GM18868 (cell line): ENCODE data around the gene UGT1A4.

Experiments used
- ATAC-seq: cut with Tn5 transposase; IDR thresholded peaks from one replicate; pipeline ENCODE4 v1.9.1; 2021; ENCODE audit warnings: mild to moderate bottlenecking, moderate library complexity; ENCODE audit not compliant: unreplicated experiment

The UGT1A4 gene

DNA sequence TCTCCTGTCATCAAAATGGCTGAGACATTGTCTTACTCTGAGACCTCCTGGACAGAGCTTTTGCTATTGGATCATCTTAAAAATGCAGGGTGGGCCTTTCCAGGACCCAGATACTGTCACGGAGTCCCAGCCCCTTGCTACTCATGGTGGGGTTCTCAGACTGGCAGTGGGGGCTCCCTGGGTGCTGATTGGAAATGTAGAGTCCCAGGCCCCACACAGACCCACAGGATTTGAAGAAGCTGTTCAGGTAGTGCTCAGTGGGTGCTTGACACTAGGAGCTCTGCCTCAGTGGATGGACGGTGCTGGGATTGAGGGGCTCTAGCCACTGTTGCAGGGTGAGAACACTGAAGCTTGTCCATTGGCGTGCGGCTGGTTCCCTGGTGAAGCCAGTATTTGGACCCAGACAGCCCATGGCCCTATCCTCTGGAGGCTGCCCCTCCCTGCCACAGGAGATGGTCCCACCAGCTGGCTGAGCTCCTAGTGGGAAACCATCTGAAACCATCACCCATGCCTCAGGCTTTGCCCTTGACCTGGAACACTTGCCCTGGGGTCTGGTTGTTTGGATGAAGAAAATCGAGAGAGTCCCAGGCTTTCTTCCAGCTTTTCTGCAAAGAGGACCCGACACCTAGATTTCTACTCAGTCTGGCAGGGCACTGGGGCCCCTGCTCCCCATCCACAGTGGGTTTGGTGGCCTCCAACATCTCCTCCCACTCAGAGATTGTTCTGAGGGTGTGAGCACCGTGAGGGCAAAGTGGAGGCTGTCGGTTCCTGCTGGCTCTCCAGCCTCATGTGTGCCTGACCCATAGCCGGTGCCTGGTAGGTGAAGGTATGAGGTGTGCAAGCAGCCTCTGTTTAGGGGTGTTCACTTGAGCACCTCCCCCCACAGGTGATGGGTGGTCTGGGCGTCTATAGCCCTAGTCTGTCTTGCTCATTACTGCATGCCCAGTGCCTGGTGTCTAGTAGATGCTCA lies 89.7 kb downstream of the UGT1A4 start:
- no peak for ATAC-seq

DNA sequence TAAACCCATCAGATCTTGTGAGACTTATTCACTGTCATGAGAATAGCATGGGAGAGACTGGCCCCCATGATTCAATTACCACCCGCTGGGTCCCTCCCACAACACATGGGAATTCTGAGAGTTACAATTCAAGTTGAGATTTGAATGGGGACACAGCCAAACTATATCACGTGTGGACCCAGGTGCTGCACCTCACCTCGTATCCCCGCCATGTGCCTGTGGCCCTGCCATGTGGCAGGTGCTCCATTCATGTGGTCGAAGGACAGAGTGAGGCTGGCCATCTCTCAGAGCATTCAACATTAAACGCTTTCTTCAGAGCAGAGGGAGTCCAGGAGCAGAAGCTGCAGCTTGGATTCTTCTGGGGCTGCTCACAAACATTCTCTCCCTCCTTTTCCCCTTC lies 91.8 kb downstream of the UGT1A4 start:
- ATAC-seq: no peak

DNA sequence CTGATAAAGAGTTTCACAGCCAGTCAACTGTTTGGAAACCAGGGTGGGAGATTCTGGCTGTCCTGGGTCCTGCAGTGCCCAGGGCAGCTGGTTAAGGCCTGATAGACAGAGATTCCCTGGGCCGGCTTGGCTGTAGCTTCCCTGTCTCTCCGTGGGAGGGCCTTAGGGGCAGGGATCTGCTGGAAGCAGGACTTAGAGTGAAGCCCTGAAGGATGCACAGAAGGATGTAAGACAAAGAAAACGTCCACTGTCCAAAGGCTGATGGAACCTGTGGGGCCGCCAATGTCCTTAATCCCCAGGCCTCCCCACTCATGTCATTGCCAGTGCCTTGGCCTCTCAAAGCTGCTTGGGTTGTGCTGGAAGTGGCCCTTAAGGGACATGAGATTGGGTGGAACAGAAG lies 92.6 kb downstream of the UGT1A4 start:
- no peak for ATAC-seq

DNA sequence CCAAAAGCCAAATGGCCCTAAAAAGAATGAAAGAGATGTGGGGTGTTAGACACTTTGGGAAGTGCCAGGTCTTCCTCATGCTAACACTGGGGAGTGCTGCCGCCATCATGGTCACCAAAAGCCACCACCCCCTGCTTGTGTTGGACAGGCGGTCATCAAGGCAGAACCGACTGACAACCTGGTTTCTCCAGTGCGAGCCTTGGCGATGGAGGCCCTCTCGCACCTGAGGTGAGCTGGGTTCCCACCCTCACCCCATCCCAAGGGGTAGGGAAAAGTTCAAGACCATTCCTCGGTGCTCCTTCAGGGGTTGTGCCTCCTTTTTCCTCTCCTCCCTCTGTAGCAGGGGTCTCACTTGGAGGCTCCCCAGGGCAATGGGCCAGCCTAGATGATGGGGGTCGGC lies 93.2 kb downstream of the UGT1A4 start:
- ATAC-seq: no peak

DNA sequence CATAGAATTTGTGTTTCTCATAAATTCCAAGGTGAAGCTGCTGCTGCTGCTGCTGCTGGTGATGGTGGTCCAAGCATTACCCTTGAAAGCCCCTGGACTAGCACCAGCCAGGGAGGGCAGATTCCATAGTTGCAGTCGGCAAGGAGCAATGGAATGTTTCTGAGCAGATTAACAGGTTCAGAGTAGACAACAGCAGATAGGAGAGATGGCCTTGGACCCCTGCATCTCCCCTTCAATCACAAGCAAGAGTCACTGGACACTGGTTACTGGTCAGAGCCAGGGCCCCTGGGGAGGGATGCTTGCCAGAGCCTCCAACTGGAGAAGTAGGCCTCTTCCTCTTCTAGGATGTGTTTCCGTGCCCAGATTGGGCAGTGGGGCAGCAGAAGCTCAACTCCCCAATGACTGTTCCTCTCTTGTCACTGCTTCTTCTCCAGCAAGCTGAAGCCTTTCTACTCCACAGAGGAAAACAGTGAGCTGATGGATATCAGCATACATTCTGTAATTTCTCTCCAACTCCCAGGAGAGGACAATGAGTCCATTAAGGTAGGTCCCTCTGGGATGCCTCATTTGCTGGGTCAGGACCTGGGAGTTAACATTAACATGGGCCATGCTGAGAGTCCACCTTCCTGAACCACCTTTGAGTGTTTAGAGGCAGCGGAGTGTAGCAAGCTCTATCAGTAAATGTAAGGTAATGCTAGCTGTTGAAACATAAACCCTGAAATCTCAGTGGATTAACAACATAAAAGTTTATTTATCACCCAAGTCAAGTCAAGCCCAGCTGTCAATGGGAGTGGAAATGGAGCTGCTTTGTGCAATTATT lies 94.9 kb downstream of the UGT1A4 start:
- no peak for ATAC-seq

DNA sequence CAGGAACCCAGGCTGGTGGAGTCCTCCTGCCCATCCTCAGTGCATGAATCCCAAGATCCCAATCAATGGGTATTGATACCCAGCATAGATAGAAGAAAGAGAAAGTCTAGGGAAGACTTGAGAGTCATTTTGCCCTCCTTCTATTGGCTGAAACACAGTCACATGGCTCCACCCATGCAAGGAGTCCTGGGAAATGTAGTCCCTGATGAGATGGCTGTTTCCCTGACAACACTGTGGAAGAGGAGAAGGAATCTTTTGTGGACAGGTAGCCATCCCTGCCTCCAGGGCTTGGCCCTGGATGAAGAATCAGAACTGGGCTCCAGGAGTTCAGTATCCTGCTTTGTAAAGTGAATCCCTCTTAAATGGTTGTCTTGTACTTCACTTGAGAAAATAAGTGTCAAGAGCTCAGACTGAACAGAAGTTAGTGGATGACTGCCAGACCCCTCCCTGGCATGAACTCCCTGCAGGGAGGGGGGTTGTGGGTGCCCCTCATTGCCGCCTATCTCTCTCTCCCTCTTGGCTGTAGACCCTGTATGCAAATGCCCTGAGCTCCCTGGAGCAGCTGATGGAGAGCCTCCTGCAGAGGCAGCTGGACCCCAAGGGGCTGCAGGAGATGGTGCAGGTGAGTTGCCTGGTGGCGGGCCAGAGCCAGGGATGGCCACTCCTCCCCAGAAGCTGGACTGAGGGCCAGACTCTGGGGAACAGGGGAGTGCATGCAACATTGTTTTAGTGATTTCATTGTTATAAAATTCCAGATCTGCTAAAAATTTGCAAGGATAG lies 95.7 kb downstream of the UGT1A4 start:
- ATAC-seq: no peak

DNA sequence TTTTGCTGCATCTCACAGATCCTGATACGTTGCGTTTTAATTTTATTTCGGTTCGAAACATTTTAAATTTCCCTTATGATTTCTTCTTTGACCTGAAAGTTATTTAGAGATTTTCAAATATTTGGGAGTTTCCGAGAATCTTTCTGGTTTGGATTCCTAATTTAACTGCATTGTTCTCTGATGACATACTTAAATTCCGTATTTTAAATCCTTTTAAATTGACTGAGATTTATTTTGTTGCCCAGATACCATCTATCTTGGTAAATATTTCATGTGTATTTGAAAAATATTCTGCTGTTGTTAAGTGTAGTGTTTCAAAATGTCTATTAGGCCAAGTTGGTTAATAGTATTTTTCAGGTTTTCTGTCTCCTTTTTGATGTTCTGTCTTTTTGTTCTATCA lies 97.3 kb downstream of the UGT1A4 start:
- ATAC-seq: no peak

DNA sequence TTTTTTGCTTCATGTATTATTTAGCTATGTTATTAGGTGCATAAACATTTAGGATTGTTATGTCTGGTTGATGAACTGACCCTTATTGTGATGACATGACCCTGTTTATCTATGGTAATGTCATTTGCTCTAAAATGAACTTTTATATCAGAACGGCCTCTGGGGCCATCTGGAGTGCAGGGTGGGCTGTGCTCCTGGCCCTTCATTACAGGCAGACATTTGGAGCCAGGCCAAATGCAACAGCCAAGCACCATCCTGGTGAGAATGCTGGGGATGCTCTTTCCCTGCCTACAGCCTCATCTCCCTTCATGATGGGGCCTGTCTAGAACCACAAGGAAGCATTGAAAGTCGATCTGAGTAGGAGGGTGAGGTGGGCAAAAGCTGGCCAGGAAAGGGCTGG lies 97.8 kb downstream of the UGT1A4 start:
- no peak for ATAC-seq

DNA sequence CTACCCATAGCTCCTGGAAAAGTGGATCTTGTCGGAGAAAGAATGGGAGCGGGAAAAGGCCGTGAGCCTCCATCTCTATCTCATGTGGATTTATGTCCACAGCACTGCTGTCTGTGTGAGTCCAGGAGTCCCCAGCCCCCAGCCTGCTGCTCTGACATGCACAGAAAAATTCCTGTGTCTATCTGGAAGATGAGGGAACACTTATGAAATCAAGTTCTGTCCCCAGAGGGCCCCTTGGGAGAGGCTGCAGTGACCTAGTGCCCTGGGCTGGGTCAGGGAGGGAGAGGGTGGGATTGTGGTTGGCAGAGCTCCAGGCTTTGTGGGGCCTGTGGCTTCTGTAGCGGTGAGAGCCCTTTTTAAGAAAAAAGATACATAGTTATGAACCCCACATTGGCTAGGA lies 98.2 kb downstream of the UGT1A4 start:
- no peak for ATAC-seq

DNA sequence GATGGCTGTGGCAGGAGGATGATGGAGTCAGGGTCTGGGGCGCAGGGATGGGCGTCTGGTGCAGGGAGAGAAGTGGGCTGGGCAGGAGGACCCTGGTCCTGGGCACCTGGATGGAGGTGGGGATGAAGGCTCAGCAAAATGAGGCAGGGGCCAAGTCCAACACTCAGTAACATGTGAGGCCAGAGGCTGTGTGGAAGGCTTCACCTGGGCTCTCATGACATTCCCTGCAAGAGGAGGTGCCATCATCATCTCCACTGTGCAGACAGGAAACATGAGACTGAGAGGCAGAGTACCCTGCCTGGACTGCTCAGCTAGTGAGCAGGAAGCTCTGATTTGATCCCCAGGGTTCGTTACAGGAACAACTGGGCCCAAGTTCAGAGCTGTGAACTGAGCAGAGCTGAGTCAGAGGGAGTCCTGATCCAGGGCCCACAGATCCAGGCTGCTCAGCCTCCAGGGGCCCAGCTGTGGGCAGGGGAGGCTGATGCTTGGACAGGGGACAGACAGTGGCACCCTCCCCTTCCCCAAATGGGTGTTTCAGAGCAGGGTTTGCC lies 98.9 kb downstream of the UGT1A4 start:
- no peak for ATAC-seq

DNA sequence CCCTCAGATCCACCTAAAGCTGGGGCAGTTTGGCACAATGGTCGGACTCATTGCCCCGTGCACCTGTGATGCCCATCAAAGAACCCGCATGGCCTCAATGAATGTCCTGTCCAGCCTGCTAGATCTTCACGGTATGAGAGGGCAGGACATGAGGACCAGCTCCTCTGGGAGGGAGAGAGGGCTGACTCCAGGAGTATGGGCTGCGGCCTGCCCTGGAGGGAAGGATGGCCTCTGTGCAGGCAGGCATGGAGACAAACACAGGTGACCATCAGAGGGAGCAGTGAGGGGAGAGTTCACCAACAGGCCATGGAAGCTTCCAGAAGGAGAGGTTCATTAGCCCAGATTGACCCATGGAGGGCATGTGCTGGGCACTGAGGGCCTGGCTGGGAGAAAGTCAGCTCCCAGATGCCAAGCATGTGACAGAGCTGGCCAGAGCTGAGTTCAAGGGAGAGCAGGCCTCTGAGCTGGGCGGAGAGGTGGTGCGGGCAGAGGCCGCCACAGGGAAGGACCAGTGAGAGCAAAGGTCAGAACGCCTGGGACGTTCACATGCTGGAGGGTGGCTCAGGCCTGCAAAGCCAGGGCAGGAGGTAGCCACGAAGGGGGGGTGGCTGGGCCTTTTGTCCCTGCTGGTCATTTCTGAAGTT lies 99.6 kb downstream of the UGT1A4 start:
- no peak for ATAC-seq

DNA sequence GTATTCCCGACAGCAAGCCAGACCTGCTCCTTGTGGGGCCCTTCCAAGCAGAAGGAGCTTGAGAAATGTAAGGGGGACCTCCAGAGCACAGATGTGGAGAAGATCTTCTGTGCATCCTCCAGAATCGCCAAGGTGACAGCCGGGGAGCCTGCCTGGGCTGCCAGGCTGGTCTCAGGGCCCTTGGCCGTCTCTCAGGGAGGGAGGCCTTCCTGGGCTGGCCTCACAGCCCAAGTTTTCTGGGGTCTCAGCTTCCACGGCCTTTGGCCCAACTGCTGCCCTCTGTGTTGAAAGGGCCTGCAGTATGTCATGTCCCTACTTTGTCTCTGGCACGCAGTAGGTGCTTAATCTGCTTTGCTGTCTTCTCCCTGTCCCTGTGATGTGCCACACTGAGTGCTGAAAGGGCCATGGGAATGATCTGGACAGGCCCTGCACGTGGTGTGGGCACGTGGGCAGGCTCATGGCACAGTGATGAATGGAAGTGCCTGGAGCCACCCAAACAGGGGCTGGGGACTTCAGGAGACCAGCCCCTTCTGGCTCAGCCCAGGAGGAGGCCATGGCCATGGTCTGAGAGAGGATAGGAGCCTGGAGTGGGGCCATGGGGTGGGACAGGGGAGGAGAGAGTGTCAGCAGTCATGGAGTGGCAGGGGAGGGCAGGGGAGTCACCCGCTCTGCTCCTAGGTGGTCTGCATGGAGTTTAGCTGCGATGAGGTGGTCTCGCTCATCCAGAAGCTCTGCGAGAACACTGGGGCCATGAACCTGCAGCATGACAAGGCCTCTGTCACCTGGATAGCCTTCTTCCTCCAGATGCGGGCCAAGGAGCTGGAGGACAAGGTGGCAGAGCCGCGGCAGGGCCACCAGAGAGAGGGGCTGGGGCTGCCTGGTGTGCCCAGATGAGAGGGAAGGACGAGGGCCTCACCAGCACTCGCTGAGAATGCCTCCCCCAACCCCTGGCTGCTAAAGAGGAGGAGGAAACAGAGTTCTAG lies 100.4 kb downstream of the UGT1A4 start:
- no peak for ATAC-seq

DNA sequence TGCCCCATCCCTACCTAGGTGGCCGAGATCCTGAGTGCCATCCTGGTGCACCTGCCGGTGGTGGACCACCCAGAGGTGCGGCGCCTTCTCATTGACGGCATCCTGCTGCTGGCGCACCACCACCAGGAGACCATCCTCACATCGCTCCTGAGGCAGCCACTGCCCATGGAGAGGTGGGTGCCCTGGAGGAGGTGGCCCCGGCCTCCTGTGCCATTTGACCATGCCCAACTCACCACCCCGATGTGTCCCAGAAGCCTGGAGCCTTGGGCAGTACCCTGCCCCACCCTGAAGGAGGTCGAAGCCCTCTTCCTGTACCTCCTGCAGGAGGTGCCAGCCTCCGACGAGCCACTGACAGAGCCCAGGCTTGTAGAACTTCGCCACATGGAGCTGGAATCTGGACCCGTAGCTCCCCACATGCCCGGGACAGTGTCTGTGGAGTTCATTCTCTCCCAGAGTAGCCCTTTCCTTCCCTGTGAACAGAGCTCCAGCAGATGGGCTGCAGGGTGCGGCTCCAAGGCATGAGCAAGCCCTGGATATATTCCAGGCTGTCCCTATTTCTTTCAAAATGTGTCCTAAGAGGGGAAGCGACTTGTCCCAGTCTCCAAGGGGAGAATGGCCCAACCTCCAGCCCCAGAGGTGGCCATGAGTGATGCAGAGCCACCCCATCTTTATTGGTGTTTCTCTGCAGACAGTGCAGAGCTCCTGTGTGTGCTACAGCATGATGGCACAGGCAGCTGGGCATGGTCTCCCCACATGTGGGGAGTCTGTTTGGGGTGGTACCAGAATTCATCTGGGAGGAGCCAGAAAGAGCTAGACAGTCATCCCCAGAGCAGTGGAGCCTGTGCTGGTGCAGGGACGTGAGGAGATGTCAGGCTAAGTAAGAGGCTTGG lies 101.6 kb downstream of the UGT1A4 start:
- ATAC-seq: no peak

DNA sequence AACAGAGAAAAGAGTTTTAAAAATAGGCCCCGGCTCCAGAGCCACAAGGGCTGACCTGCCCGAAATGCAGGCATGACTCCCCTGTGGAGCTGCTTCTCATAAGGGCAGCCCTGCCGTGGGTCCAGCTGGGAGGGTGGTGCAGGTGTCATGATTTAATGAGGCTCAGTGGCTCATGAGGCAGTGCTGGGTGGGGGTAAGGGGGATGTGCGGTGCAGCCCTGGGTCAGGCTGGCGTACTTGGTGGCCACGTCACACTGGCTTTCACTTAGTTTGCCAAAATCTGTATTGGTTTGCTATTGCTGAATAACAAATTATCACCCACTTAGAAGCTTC lies 102.2 kb downstream of the UGT1A4 start:
- ATAC-seq: no peak

DNA sequence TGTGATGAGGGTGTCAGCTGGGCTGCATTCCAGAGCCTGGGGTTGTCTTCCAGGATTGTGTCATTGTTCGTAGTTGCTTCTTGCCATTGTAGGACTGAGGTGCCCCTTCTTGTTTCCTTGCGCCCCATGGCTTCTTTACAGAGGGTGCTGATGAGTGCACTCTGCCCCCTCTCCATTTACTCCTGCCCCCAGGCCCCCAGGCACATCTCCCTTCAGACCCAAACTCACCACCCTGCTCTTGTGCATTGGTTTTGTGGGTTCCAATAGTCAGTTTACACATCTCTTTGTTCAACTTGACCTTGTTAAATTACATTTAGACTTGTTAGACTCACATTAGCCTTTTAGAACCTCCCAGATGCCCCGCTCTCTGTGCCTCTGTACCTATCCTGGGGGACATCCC lies 102.7 kb downstream of the UGT1A4 start:
- no peak for ATAC-seq

DNA sequence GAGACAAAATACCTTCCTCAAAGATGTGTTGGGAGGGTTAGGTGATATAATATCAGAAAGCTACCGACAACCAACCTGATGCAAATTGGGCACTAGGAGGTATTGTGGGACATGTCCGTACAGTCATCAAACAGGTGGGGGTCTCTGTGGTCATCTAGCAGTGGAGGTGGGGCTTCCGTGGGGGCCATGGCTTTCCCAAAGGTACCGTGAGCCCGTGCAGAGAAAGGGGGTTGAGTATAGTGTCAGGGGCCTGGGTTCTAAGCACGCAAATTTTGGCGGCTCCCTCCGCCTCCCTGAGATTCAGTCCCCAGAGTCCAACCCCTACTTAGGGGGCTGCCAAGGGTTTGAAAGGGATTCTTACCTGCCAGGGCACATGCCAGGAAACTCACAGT lies 103.2 kb downstream of the UGT1A4 start:
- no peak for ATAC-seq

DNA sequence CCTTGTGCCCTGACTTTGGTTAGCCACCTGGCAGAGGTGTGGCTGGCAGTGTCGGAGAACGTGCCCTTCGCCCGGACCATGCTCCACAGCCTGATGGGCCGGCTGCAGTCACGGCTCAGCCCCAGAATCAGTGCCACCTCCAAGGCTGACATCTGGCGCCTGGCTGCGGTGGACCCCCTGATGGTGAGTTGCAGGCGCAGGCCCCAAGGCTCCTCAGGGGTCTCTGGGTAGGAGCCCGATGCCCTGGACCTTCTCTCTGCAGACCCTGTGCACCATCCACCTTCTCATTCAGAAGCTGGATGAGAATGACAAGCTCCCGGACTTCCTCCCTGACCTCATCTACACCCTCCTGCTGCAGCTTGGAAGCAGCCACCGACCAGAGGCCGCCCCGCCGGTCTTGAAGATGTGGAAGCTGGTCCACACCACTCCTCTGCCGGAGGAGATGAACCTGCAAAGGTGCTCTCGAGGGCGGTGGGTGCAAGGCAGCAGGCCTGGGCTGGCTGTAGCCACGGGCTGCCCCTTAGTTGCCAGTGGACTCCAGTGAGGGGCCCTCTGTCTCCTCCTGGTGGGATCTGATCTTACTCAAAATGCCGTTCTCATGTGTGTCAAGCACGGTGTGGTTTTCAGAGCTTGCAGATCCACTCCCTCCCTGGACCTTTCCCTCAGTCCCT lies 103.7 kb downstream of the UGT1A4 start:
- no peak for ATAC-seq
